ENCODE results near the gene IL20RA.

Gene IL20RA

GRCh38 chr6:137010128-137010718 is 34.5 kb downstream of the IL20RA start:
- no peaks in the 10 kb centered on the region for H3K36me3 ChIP-seq (ENCODE audit: control insufficient read depth, insufficient read depth, low read length)
- H3K4me3 ChIP-seq (ENCODE audit: insufficient read depth, low read depth, low read length) = no peak overlapping the region
- H3K27me3 ChIP-seq (ENCODE audit: control insufficient read depth, insufficient read depth, low read length, poor library complexity, severe bottlenecking) = no peaks in the 10 kb centered on the region
- WGBS, 2 experiments = 96% methylated on average over 4 of the region's 4 CpGs
- H3K4me1 ChIP-seq (ENCODE audit: control insufficient read depth, insufficient read depth, low read length) = no peaks in the 10 kb centered on the region
- no peak overlapping the region for H3K27ac ChIP-seq (ENCODE audit: insufficient read depth, low read depth, low read length, poor library complexity, severe bottlenecking)
- no peaks in the 10 kb centered on the region for H3K9me3 ChIP-seq (ENCODE audit: control insufficient read depth, low read length)

- H3K4me3 ChIP-seq (ENCODE audit: insufficient read depth, low read depth, low read length) = no peak overlapping the region
- H3K27me3 ChIP-seq (ENCODE audit: control insufficient read depth, insufficient read depth, low read length, poor library complexity, severe bottlenecking) = no peaks in the 10 kb centered on the region
- WGBS, 2 experiments = 93 to 95% methylated on average over 9 of the region's 9 CpGs
- H3K27ac ChIP-seq (ENCODE audit: insufficient read depth, low read depth, low read length, poor library complexity, severe bottlenecking) = no peak overlapping the region
- H3K36me3 ChIP-seq (ENCODE audit: control insufficient read depth, insufficient read depth, low read length) = no peaks in the 10 kb centered on the region
- no peaks in the 10 kb centered on the region for H3K9me3 ChIP-seq (ENCODE audit: control insufficient read depth, low read length)
- no peaks in the 10 kb centered on the region for H3K4me1 ChIP-seq (ENCODE audit: control insufficient read depth, insufficient read depth, low read length)
Measured at GRCh38 chr6:137008204-137008603, 36.6 kb downstream of the IL20RA start.

- Histone ChIP-seq H3K36me3 (ENCODE audit: control insufficient read depth, insufficient read depth, low read length) (no peaks in the 10 kb centered on the region), H3K4me3 (ENCODE audit: insufficient read depth, low read depth, low read length) (no peak overlapping the region), H3K9me3 (ENCODE audit: control insufficient read depth, low read length) (no peaks in the 10 kb centered on the region), H3K4me1 (ENCODE audit: control insufficient read depth, insufficient read depth, low read length) (no peaks in the 10 kb centered on the region), H3K27ac (ENCODE audit: insufficient read depth, low read depth, low read length, poor library complexity, severe bottlenecking) (no peak overlapping the region), H3K27me3 (ENCODE audit: control insufficient read depth, insufficient read depth, low read length, poor library complexity, severe bottlenecking) (peaks cover 9% of the 10 kb centered on the region)
- 95 to 96% methylated on average over 9 of the region's 9 CpGs for WGBS, 2 experiments
Measured at GRCh38 chr6:137006056-137006455, 38.7 kb downstream of the IL20RA start.

- H3K36me3 ChIP-seq (ENCODE audit: control insufficient read depth, insufficient read depth, low read length) = no peaks in the 10 kb centered on the region
- no peak overlapping the region for H3K27ac ChIP-seq (ENCODE audit: insufficient read depth, low read depth, low read length, poor library complexity, severe bottlenecking)
- peaks cover 9% of the 10 kb centered on the region for H3K27me3 ChIP-seq (ENCODE audit: control insufficient read depth, insufficient read depth, low read length, poor library complexity, severe bottlenecking)
- no peak overlapping the region for H3K4me3 ChIP-seq (ENCODE audit: insufficient read depth, low read depth, low read length)
- H3K4me1 ChIP-seq (ENCODE audit: control insufficient read depth, insufficient read depth, low read length) = no peaks in the 10 kb centered on the region
- WGBS, 2 experiments = 89 to 90% methylated on average over 6 of the region's 6 CpGs
- H3K9me3 ChIP-seq (ENCODE audit: control insufficient read depth, low read length) = no peaks in the 10 kb centered on the region
Measured at GRCh38 chr6:137005073-137005472, 39.7 kb downstream of the IL20RA start.

- Histone ChIP-seq H3K27ac (ENCODE audit: insufficient read depth, low read depth, low read length, poor library complexity, severe bottlenecking) (no peak overlapping the region), H3K9me3 (ENCODE audit: control insufficient read depth, low read length) (no peaks in the 10 kb centered on the region), H3K4me1 (ENCODE audit: control insufficient read depth, insufficient read depth, low read length) (no peaks in the 10 kb centered on the region), H3K27me3 (ENCODE audit: control insufficient read depth, insufficient read depth, low read length, poor library complexity, severe bottlenecking) (peaks cover 9% of the 10 kb centered on the region), H3K4me3 (ENCODE audit: insufficient read depth, low read depth, low read length) (no peak overlapping the region), H3K36me3 (ENCODE audit: control insufficient read depth, insufficient read depth, low read length) (no peaks in the 10 kb centered on the region)
- WGBS, 2 experiments = 80 to 82% methylated on average over 3 of the region's 3 CpGs
Measured at GRCh38 chr6:137002505-137002904, 42.3 kb downstream of the IL20RA start.

GRCh38 chr6:137001977-137002302 is 42.8 kb downstream of the IL20RA start:
- no peaks in the 10 kb centered on the region for H3K36me3 ChIP-seq (ENCODE audit: control insufficient read depth, insufficient read depth, low read length)
- no peak overlapping the region for H3K27ac ChIP-seq (ENCODE audit: insufficient read depth, low read depth, low read length, poor library complexity, severe bottlenecking)
- H3K4me1 ChIP-seq (ENCODE audit: control insufficient read depth, insufficient read depth, low read length) = no peaks in the 10 kb centered on the region
- H3K9me3 ChIP-seq (ENCODE audit: control insufficient read depth, low read length) = no peaks in the 10 kb centered on the region
- H3K4me3 ChIP-seq (ENCODE audit: insufficient read depth, low read depth, low read length) = no peak overlapping the region
- 10 to 26% methylated on average over 5 to 7 of the region's 7 CpGs for WGBS, 2 experiments
- peaks cover 9% of the 10 kb centered on the region for H3K27me3 ChIP-seq (ENCODE audit: control insufficient read depth, insufficient read depth, low read length, poor library complexity, severe bottlenecking)

- Histone ChIP-seq H3K4me3 (ENCODE audit: insufficient read depth, low read depth, low read length) (no peak overlapping the region), H3K36me3 (ENCODE audit: control insufficient read depth, insufficient read depth, low read length) (no peaks in the 10 kb centered on the region), H3K27ac (ENCODE audit: insufficient read depth, low read depth, low read length, poor library complexity, severe bottlenecking) (no peak overlapping the region), H3K27me3 (ENCODE audit: control insufficient read depth, insufficient read depth, low read length, poor library complexity, severe bottlenecking) (peaks cover 9% of the 10 kb centered on the region), H3K9me3 (ENCODE audit: control insufficient read depth, low read length) (no peaks in the 10 kb centered on the region), H3K4me1 (ENCODE audit: control insufficient read depth, insufficient read depth, low read length) (no peaks in the 10 kb centered on the region)
- WGBS, 2 experiments = 21 to 24% methylated on average over 16 to 17 of the region's 17 CpGs
Measured at GRCh38 chr6:137001299-137001976, 43.3 kb downstream of the IL20RA start.

GRCh38 chr6:137000825-137001224 is 43.9 kb downstream of the IL20RA start:
- Histone ChIP-seq H3K4me1 (ENCODE audit: control insufficient read depth, insufficient read depth, low read length) (no peaks in the 10 kb centered on the region), H3K36me3 (ENCODE audit: control insufficient read depth, insufficient read depth, low read length) (no peaks in the 10 kb centered on the region), H3K27me3 (ENCODE audit: control insufficient read depth, insufficient read depth, low read length, poor library complexity, severe bottlenecking) (peaks cover 9% of the 10 kb centered on the region), H3K4me3 (ENCODE audit: insufficient read depth, low read depth, low read length) (no peak overlapping the region), H3K9me3 (ENCODE audit: control insufficient read depth, low read length) (no peaks in the 10 kb centered on the region), H3K27ac (ENCODE audit: insufficient read depth, low read depth, low read length, poor library complexity, severe bottlenecking) (no peak overlapping the region)
- WGBS, 2 experiments = 50 to 57% methylated on average over 2 to 3 of the region's 3 CpGs

GRCh38 chr6:136995521-136995920 is 49.2 kb downstream of the IL20RA start:
- Histone ChIP-seq H3K36me3 (ENCODE audit: control insufficient read depth, insufficient read depth, low read length) (no peaks in the 10 kb centered on the region), H3K4me3 (ENCODE audit: insufficient read depth, low read depth, low read length) (no peak overlapping the region)

GRCh38 chr6:136994782-136995181 is 50.0 kb downstream of the IL20RA start:
- peaks cover 4% of the 10 kb centered on the region for H3K27me3 ChIP-seq (ENCODE audit: control insufficient read depth, insufficient read depth, low read length, poor library complexity, severe bottlenecking)
- H3K9me3 ChIP-seq (ENCODE audit: control insufficient read depth, low read length) = no peaks in the 10 kb centered on the region
- WGBS, 2 experiments = 85 to 87% methylated on average over 2 to 5 of the region's 5 CpGs
- no peak overlapping the region for H3K27ac ChIP-seq (ENCODE audit: insufficient read depth, low read depth, low read length, poor library complexity, severe bottlenecking)
- H3K4me3 ChIP-seq (ENCODE audit: insufficient read depth, low read depth, low read length) = no peak overlapping the region
- peaks cover 4% of the 10 kb centered on the region for H3K4me1 ChIP-seq (ENCODE audit: control insufficient read depth, insufficient read depth, low read length)
- H3K36me3 ChIP-seq (ENCODE audit: control insufficient read depth, insufficient read depth, low read length) = no peaks in the 10 kb centered on the region

More at GRCh38 chr6:136995521-136995920, 49.2 kb downstream of the IL20RA start:
- Histone ChIP-seq H3K4me1 (ENCODE audit: control insufficient read depth, insufficient read depth, low read length) (peaks cover 1% of the 10 kb centered on the region), H3K27me3 (ENCODE audit: control insufficient read depth, insufficient read depth, low read length, poor library complexity, severe bottlenecking) (peaks cover 4% of the 10 kb centered on the region), H3K27ac (ENCODE audit: insufficient read depth, low read depth, low read length, poor library complexity, severe bottlenecking) (no peak overlapping the region), H3K9me3 (ENCODE audit: control insufficient read depth, low read length) (no peaks in the 10 kb centered on the region)

All from ectodermal cell (in vitro differentiated cells).